Peyer's patch (tissue), 4 donors: ENCODE results near the gene KRT1. TPM values are rescaled to one million over a fixed set of nuclear protein-coding genes. Genes with fewer than 3 reads are reported as not detected.

Experiments
- DNase-seq, 3 donors: peaks; one replicate each; pipeline ENCODE4 v3.0.0-alpha.2; 2017 to 2019
- H3K27ac ChIP-seq, 4 donors: fragments of 200-600 bp; sonication (generic); one replicate each; pipeline ENCODE4 v1.5.1; 2016 to 2019
- H3K27me3 ChIP-seq, 2 donors: fragments of 200-600 bp; sonication (generic); one replicate each; pipeline ENCODE4 v1.5.1; 2019
- H3K36me3 ChIP-seq, 3 donors: fragments of 200-600 bp; sonication (generic); one replicate each; pipeline ENCODE4 v1.5.1; 2016 to 2019
- H3K4me1 ChIP-seq, 4 donors: fragments of 200-600 bp; sonication (generic); one replicate each; pipeline ENCODE4 v1.5.1; 2016 to 2019
- H3K4me3 ChIP-seq, 4 donors: fragments of 200-600 bp; sonication (generic); 1 replicate in 3 of 4; 2 replicates in 1 of 4; pipeline ENCODE4 v1.5.1; 2016 to 2019; ENCODE audit warnings: mild to moderate bottlenecking in 1 of 4
- H3K9me3 ChIP-seq, 4 donors: fragments of 200-600 bp; sonication (generic); one replicate each; pipeline ENCODE4 v1.5.1; 2016 to 2019; ENCODE audit warnings: mild to moderate bottlenecking in 1 of 4
- POLR2A ChIP-seq, 2 donors: fragments of 450-650 bp; IDR thresholded peaks; one replicate each; pipeline ENCODE4 v1.5.1; 2017; ENCODE audit warnings: antibody characterized with exemption in 2 of 2, mild to moderate bottlenecking in 2 of 2, moderate library complexity in 2 of 2
- total RNA-seq, 4 donors: library from RNA; depleted of rRNA; stranded (reverse); fragments of >200 nt; gene quantifications; one replicate each; pipeline ENCODE4 v1.1.0, GENCODE V29; 2016
- TF ChIP-seq, protein P1 (sequence below), 6 experiments: fragments of 450-650 bp in 4 of 6; fragments of 200-600 bp in 2 of 6; sonication (generic) in 1 of 6; IDR thresholded peaks; one replicate each; pipeline ENCODE4 v1.5.1; 2017 to 2019; ENCODE audit warnings: antibody characterized with exemption in 6 of 6, mild to moderate bottlenecking in 3 of 6, moderate library complexity in 1 of 6

Gene KRT1
- total RNA-seq, 4 donors from 2014 or later = 0.76 to 1.7 (median 0.94) TPM; not detected in 1

DNA sequence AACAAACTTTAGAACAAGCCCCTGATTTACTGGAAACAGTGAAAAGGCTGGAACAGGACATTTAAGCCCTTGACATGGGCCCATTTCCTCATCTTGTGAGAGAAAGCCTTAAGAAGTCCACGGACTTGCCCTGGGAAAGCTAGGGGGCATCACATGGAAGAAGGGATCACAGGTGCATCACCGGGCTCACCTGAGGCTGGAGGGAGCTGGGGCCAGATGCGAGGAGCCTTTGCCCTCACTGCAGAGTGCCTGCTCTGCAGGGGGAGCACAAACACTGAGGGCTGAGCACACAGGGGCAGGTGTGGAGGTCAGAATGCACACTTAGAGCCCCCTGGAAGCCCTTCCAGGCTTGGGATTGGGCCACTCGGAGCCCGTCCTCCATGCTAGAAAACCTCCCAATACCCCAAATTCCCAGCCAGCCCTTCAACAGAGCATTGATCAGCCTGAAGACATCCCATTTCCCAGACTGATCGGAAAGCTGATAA lies 5.2 kb upstream of the KRT1 start:
- Histone ChIP-seq H3K36me3 (no peaks in the 10 kb centered on the region), H3K9me3 (no peaks in the 10 kb centered on the region), H3K27ac (no peak overlapping the region), H3K27me3 (no peaks in the 10 kb centered on the region), H3K4me3 (no peak overlapping the region), H3K4me1 (peaks cover 0 to 7% (median 0%) of the 10 kb centered on the region in 4 donors)
- no peak for DNase-seq
- TF ChIP-seq POLR2A (IDR thresholded peaks at IDR 0.05) = no peak
- TF ChIP-seq, protein P1, sequence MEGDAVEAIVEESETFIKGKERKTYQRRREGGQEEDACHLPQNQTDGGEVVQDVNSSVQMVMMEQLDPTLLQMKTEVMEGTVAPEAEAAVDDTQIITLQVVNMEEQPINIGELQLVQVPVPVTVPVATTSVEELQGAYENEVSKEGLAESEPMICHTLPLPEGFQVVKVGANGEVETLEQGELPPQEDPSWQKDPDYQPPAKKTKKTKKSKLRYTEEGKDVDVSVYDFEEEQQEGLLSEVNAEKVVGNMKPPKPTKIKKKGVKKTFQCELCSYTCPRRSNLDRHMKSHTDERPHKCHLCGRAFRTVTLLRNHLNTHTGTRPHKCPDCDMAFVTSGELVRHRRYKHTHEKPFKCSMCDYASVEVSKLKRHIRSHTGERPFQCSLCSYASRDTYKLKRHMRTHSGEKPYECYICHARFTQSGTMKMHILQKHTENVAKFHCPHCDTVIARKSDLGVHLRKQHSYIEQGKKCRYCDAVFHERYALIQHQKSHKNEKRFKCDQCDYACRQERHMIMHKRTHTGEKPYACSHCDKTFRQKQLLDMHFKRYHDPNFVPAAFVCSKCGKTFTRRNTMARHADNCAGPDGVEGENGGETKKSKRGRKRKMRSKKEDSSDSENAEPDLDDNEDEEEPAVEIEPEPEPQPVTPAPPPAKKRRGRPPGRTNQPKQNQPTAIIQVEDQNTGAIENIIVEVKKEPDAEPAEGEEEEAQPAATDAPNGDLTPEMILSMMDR (IDR thresholded peaks at IDR 0.05) = no peak

DNA sequence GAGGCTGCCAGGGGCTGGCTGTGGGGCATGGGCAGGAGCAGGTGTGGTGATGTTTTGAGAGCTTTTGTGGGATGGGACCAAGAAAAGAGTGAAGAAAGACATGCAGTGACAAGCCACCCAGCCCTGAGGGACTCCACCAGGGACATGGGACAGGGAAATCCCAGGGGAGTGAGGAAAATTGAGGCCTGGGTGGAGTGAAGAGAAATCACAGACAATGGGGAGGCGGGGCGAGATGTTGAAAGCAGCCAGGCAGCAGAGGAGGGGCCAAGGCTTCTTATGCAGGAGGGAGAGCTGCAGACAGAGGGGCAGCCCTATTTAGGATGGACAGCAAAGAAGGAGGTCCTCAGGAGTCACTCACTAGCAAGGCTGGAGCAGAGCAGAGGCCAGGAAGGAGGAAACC lies 4.2 kb upstream of the KRT1 start:
- Histone ChIP-seq H3K36me3 (no peaks in the 10 kb centered on the region), H3K4me1 (peaks cover 0 to 6% (median 0%) of the 10 kb centered on the region in 4 donors), H3K9me3 (no peaks in the 10 kb centered on the region), H3K4me3 (no peak overlapping the region), H3K27me3 (no peaks in the 10 kb centered on the region), H3K27ac (no peak overlapping the region)
- DNase-seq = no peak
- no peak for TF ChIP-seq POLR2A (IDR thresholded peaks at IDR 0.05)
- TF ChIP-seq, protein P1 (IDR thresholded peaks at IDR 0.05) = no peak

DNA sequence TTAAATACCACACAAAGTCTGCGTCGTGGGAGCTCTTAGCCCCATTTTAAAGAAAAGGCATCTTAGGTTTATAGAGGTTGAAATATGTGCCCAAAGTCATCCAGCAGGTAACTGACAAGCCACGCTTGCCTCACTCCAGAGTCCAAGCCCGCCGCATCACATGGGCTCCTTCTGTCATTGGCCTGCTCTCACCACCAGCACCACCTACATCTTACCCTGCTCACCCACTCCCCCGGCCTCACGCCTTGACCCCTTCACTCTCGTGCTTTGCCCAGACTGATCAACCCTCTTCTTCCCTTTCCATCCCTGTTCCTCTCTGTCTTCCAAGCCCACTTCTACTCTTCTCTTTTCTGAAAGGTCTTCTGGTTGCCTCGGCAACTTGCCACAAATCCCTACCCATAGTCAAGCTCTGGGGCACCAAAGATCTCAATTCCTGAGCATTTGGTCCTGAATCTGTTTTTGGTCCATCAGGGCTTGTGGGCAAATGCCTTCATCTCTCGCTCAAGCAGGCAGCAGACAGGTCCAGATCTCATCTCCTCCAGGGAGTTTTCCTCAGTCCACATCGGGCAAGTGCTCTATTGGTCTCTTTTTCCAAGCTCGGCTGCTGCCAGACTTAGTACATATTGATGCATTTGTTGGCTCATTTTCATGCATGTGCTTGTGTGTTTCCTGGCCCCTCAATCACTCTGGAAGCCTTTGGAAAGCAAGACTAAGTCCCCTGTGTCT lies 3.5 kb upstream of the KRT1 start:
- peaks cover 0 to 6% (median 0%) of the 10 kb centered on the region in 4 donors for H3K4me1 ChIP-seq
- DNase-seq = no peak
- H3K27me3 ChIP-seq = no peaks in the 10 kb centered on the region
- TF ChIP-seq POLR2A (IDR thresholded peaks at IDR 0.05) = no peak
- TF ChIP-seq, protein P1 (IDR thresholded peaks at IDR 0.05) = no peak
- H3K27ac ChIP-seq = no peak overlapping the region
- no peaks in the 10 kb centered on the region for H3K36me3 ChIP-seq
- no peak overlapping the region for H3K4me3 ChIP-seq
- H3K9me3 ChIP-seq = no peaks in the 10 kb centered on the region

DNA sequence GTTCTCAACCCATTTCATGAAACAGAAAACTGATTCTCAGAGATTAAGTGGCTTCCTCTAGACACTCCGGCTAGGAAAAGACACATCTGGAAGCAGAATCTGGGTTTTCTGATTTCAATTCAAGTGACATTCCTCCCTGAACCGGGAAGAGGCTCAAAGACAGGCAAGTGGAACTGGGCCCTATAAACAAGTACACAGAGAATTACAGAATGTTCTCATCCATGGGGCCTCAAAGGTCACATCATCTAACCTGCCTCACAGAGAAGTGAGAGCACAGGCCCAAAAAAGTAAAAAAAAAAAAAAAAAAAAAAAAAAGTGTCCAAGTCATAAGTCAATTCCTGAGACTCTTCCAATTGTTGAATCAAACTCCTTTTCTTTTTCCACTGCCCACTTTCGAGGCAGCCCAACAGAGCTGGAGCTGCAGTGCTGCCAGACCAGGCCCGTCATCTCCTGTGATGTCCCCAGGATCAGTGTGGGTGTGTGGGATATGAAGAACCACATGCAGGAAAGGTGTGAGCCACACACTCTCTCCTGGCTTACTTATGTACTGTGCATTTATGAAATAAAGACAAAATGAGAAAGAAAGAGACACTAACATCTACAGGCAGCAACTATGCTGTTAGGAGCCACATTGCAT lies 2.8 kb upstream of the KRT1 start:
- Histone ChIP-seq H3K9me3 (no peaks in the 10 kb centered on the region), H3K4me3 (no peak overlapping the region), H3K27me3 (no peaks in the 10 kb centered on the region), H3K27ac (no peak overlapping the region), H3K4me1 (peaks cover 0 to 6% (median 0%) of the 10 kb centered on the region in 4 donors), H3K36me3 (no peaks in the 10 kb centered on the region)
- TF ChIP-seq, protein P1 (IDR thresholded peaks at IDR 0.05) = no peak
- TF ChIP-seq POLR2A (IDR thresholded peaks at IDR 0.05) = no peak
- no peak for DNase-seq

DNA sequence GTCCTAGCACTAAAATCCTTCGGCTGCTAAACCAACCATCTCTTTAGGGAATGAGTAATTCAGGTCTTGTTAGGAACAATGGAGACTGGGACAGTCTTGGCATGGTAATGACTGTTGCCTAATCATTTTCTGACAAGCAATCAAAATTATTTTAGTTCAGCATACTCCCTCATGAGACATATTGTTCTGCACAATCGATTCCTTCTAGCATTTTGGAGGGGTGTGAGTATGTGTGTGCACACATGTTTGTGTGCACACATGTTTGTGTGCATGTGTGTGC lies 2.1 kb upstream of the KRT1 start:
- no peak overlapping the region for H3K4me3 ChIP-seq
- peaks cover 0 to 6% (median 0%) of the 10 kb centered on the region in 4 donors for H3K4me1 ChIP-seq
- no peak for TF ChIP-seq POLR2A (IDR thresholded peaks at IDR 0.05)
- TF ChIP-seq, protein P1 (IDR thresholded peaks at IDR 0.05) = no peak
- H3K36me3 ChIP-seq = no peaks in the 10 kb centered on the region
- H3K27me3 ChIP-seq = no peaks in the 10 kb centered on the region
- H3K27ac ChIP-seq = no peak overlapping the region
- no peak for DNase-seq
- no peaks in the 10 kb centered on the region for H3K9me3 ChIP-seq
